OCI-LY3 (cell line): ENCODE measurements around the gene PICALM.

ENCODE experiments used
- EZH2phosphoT487 ChIP-seq: fragments of 200-600 bp; shearing (Covaris generic); IDR thresholded peaks from 2 replicates; pipeline ENCODE4 v1.6.1; 2018; ENCODE audit warnings: antibody characterized with exemption, mixed run types, low read depth
- TF ChIP-seq, protein P1 (sequence below): fragments of 200-600, 300-600 bp; sonication (generic); IDR thresholded peaks from 2 replicates; pipeline ENCODE4 v1.5.1; 2014; ENCODE audit warnings: antibody characterized with exemption, low read length, low read depth

DNA sequence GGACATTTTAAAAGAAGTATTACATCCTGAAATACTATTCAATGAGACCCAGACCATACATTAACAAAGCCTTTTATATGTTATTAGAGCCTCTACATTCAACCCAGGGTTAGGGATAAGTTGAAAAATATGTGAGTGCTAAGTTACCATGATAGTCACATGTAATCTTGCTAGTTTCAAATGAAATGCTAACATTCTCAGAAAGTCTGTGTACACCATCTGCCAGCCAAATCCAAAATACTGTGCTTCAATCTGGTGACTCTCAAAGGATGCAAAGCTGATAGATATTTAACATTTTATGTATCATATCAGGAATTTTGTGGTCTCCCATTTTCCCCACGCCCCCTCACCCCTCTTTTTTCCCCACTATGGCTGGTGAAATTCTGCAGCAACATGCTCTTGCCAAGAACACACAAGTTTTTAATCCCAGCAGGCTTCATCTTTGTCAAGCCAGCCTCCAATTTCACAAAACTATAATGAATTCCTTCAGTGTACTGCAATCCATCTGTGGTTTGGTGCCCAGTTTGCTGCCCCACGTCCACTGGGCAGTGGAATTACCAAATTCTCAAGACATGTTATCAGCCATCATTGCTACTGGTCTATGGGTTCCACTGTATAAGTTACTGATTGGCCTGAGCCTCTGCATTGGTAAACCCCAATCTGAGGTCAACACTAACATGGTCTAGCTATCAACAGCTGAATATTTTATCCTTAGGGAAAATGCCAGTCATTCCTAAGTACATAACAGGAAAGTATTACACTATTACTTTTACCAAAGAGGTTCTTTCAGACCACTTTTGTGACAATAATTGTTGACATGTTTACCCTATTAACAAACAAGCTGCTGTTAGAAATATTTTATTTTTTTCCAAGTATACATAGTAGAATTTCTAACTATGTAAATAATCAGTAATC lies 1.5 kb upstream of the PICALM start:
- TF ChIP-seq, protein P1, sequence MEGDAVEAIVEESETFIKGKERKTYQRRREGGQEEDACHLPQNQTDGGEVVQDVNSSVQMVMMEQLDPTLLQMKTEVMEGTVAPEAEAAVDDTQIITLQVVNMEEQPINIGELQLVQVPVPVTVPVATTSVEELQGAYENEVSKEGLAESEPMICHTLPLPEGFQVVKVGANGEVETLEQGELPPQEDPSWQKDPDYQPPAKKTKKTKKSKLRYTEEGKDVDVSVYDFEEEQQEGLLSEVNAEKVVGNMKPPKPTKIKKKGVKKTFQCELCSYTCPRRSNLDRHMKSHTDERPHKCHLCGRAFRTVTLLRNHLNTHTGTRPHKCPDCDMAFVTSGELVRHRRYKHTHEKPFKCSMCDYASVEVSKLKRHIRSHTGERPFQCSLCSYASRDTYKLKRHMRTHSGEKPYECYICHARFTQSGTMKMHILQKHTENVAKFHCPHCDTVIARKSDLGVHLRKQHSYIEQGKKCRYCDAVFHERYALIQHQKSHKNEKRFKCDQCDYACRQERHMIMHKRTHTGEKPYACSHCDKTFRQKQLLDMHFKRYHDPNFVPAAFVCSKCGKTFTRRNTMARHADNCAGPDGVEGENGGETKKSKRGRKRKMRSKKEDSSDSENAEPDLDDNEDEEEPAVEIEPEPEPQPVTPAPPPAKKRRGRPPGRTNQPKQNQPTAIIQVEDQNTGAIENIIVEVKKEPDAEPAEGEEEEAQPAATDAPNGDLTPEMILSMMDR: no peak
- TF ChIP-seq EZH2phosphoT487: no peak
